OCI-LY3 (cell line): ENCODE data around the gene NBEA.

Source experiments
- EZH2phosphoT487 ChIP-seq: fragments of 200-600 bp; shearing (Covaris generic); IDR thresholded peaks from 2 replicates; pipeline ENCODE4 v1.6.1; 2018; ENCODE audit warnings: antibody characterized with exemption, mixed run types, low read depth
- TF ChIP-seq, protein P1 (sequence below): fragments of 200-600, 300-600 bp; sonication (generic); IDR thresholded peaks from 2 replicates; pipeline ENCODE4 v1.5.1; 2014; ENCODE audit warnings: antibody characterized with exemption, low read length, low read depth

DNA sequence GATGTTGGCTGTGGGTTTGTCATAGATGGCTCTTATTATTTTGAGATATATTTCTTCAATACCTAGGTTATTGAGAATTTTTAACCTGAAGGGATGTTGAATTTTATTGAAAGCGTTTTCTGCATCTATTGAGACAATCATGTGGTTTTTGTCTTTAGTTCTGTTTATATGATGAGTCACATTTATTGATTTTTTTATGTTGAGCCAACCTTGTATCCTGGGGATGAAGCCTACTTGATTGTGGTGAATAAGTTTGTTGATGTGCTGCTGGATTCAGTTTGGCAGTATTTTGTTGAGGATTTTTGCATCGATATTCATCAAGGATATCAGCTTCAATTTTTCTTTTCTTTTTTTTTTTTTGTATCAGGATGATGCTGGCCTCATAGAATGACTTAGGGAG is 29.4 kb downstream of the NBEA start:
- TF ChIP-seq, protein P1, sequence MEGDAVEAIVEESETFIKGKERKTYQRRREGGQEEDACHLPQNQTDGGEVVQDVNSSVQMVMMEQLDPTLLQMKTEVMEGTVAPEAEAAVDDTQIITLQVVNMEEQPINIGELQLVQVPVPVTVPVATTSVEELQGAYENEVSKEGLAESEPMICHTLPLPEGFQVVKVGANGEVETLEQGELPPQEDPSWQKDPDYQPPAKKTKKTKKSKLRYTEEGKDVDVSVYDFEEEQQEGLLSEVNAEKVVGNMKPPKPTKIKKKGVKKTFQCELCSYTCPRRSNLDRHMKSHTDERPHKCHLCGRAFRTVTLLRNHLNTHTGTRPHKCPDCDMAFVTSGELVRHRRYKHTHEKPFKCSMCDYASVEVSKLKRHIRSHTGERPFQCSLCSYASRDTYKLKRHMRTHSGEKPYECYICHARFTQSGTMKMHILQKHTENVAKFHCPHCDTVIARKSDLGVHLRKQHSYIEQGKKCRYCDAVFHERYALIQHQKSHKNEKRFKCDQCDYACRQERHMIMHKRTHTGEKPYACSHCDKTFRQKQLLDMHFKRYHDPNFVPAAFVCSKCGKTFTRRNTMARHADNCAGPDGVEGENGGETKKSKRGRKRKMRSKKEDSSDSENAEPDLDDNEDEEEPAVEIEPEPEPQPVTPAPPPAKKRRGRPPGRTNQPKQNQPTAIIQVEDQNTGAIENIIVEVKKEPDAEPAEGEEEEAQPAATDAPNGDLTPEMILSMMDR: no peak
- no peak for TF ChIP-seq EZH2phosphoT487
